GM12878 (cell line): ENCODE measurements around the gene PFKP. TPM values are rescaled to one million over a fixed set of nuclear protein-coding genes. Genes with fewer than 3 reads are reported as not detected.
A peak's percentile ranks its signal among the peaks of the same experiment; 100 is the strongest.

ENCODE experiments used
- ASH2L ChIP-seq: fragments of 300-600, 200-600 bp; sonication (generic); IDR thresholded peaks from 2 replicates; pipeline ENCODE4 v1.6.1; 2017; ENCODE audit warnings: low read depth, mild to moderate bottlenecking, borderline replicate concordance
- CBFB ChIP-seq: IDR thresholded peaks from 2 replicates; pipeline ENCODE4 v1.6.1; 2016; ENCODE audit warnings: antibody characterized with exemption, low read depth
- E4F1 ChIP-seq: fragments of 450-650 bp; IDR thresholded peaks from 2 replicates; pipeline ENCODE4 v1.6.1; 2018; ENCODE audit warnings: borderline replicate concordance, mild to moderate bottlenecking; ENCODE audit not compliant: partially characterized antibody
- HCFC1 ChIP-seq: fragments of 150-350 bp; IDR thresholded peaks from 2 replicates; pipeline ENCODE4 v1.6.1; 2014; ENCODE audit warnings: low read length
- MEF2B ChIP-seq: fragments of 450-650 bp; IDR thresholded peaks from 2 replicates; pipeline ENCODE4 v1.6.1; 2018; ENCODE audit warnings: mild to moderate bottlenecking, moderate library complexity; ENCODE audit not compliant: partially characterized antibody, poor library complexity, severe bottlenecking
- MTA2 ChIP-seq: fragments of 450-650 bp; IDR thresholded peaks from 2 replicates; pipeline ENCODE4 v1.6.1; 2016; ENCODE audit warnings: low read depth, mild to moderate bottlenecking, moderate library complexity
- NFYA ChIP-seq: IDR thresholded peaks from 2 replicates; pipeline ENCODE4 v1.6.1; 2011; ENCODE audit warnings: low read depth, mild to moderate bottlenecking, low read length, improper control_type of control experiment, borderline replicate concordance
- NR2C2 ChIP-seq: IDR thresholded peaks from 2 replicates; pipeline ENCODE4 v1.6.1; 2011; ENCODE audit warnings: borderline replicate concordance, low read depth; ENCODE audit not compliant: control insufficient read depth, insufficient read length
- NR2F1 ChIP-seq: fragments of 450-650 bp; conservative IDR thresholded peaks from 2 replicates; pipeline ENCODE4 v1.6.1; 2017; ENCODE audit warnings: mild to moderate bottlenecking
- POLR2AphosphoS2 ChIP-seq: IDR thresholded peaks from 2 replicates; pipeline ENCODE4 v1.6.1; 2011; ENCODE audit warnings: low read depth, mild to moderate bottlenecking, low read length, improper control_type of control experiment, moderate library complexity
- PRDM15 ChIP-seq: fragments of 450-650 bp; formaldehyde crosslinking; IDR thresholded peaks from 2 replicates; pipeline ENCODE4 v1.4.0; 2020; ENCODE audit warnings: mild to moderate bottlenecking, moderate library complexity
- RELA ChIP-seq: fragments of 450-650 bp; IDR thresholded peaks from 2 replicates; pipeline ENCODE4 v1.8.0; 2014; ENCODE audit warnings: borderline replicate concordance; ENCODE audit not compliant: partially characterized antibody
- RELB ChIP-seq: fragments of 450-650 bp; IDR thresholded peaks from 2 replicates; pipeline ENCODE4 v1.6.1; 2017; ENCODE audit warnings: low read depth, mild to moderate bottlenecking, moderate library complexity
- SMC3 ChIP-seq: IDR thresholded peaks from 2 replicates; pipeline ENCODE4 v1.6.1; 2011; ENCODE audit warnings: low read length, improper control_type of control experiment, borderline replicate concordance
- SP1 ChIP-seq: IDR thresholded peaks from one replicate; pipeline ENCODE4 v1.6.1; 2011; ENCODE audit warnings: low read depth, low read length
- SREBF1 ChIP-seq: IDR thresholded peaks from 2 replicates; pipeline ENCODE4 v1.6.1; 2012; ENCODE audit warnings: mild to moderate bottlenecking, low read length
- TCF7 ChIP-seq: IDR thresholded peaks from 2 replicates; pipeline ENCODE4 v1.6.1; 2014; ENCODE audit warnings: antibody characterized with exemption, borderline replicate concordance
- YY1 ChIP-seq: IDR thresholded peaks from 2 replicates; pipeline ENCODE4 v1.6.1; 2011; ENCODE audit warnings: low read depth, mild to moderate bottlenecking, low read length
- ZNF24 ChIP-seq: fragments of 450-650 bp; IDR thresholded peaks from 2 replicates; pipeline ENCODE4 v1.6.1; 2017; ENCODE audit warnings: antibody characterized with exemption, mild to moderate bottlenecking
- ZSCAN29 ChIP-seq: fragments of 450-650 bp; IDR thresholded peaks from 2 replicates; pipeline ENCODE4 v1.6.1; 2017; ENCODE audit warnings: mild to moderate bottlenecking, moderate library complexity
- polyA plus RNA-seq, 11 experiments: library from polyadenylated mRNA; depleted of rRNA in 4 of 11; unstranded in 6 of 11; stranded (reverse) in 5 of 11; fragments of >200 nt; fragmentation: Nextera tagmentation in 4 of 11; fragmentation: Illumina TruSeq in 1 of 11; extraction: Ambion mirVana in 4 of 11; extraction: Trizol in 1 of 11; gene quantifications; 1 replicate in 1 of 11; 2 replicates in 10 of 11; pipeline versions ENCODE4 v1.2.1 to v1.2.3, GENCODE V29; 2011 to 2016; ENCODE audit warnings: inconsistent platforms in 2 of 11, missing spikeins in 2 of 11, low read depth in 1 of 11
- total RNA-seq, 4 experiments: library from RNA; depleted of rRNA in 3 of 4; stranded (reverse); fragments of >200 nt in 3 of 4; fragmentation: Illumina TruSeq in 1 of 4; extraction: Trizol in 1 of 4; gene quantifications; 2 replicates each; pipeline versions ENCODE4 v1.2.1 to v1.2.3, GENCODE V29; 2013 to 2021
- TF ChIP-seq, protein P1 (sequence below): IDR thresholded peaks from 2 replicates; pipeline ENCODE4 v1.6.1; 2012; ENCODE audit warnings: low read depth, low read length, improper control_type of control experiment
- TF ChIP-seq, protein P2 (sequence below): IDR thresholded peaks from 2 replicates; pipeline ENCODE4 v1.6.1; 2012; ENCODE audit warnings: low read depth, low read length, improper control_type of control experiment

PFKP gene
- total and polyA plus RNA-seq, 10 of the 15 experiments (the other 5 are each of a cell fraction or from before 2014, with no cell fraction given) = 27.0 to 145 (median 95.7) TPM

GRCh38 chr10:3172446-3173170 lies 105.3 kb downstream of the PFKP start, which contains the start of gene PITRM1 (continued):
- TF ChIP-seq POLR2AphosphoS2 (peak; percentile 94; the same call in 1 of the 2 replicates), ZSCAN29 (no peak), SMC3 (no peak), YY1 (peak; percentile 63), NFYA (no peak), TCF7 (no peak), E4F1 (no peak), CBFB (peak; percentile 65; the same call in 1 of the 2 replicates), SP1 (peak; percentile 85), MTA2 (no peak), ZNF24 (no peak), NR2F1 (peak; percentile 79), SREBF1 (no peak), MEF2B (no peak), RELB (no peak), NR2C2 (no peak), HCFC1 (no peak), ASH2L (no peak), RELA (no peak), PRDM15 (CRISPR knock-in tag) (no peak)
- TF ChIP-seq, protein P1, sequence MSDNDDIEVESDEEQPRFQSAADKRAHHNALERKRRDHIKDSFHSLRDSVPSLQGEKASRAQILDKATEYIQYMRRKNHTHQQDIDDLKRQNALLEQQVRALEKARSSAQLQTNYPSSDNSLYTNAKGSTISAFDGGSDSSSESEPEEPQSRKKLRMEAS = peak; percentile 53; the same call in 1 of the 2 replicates
- TF ChIP-seq, protein P2, sequence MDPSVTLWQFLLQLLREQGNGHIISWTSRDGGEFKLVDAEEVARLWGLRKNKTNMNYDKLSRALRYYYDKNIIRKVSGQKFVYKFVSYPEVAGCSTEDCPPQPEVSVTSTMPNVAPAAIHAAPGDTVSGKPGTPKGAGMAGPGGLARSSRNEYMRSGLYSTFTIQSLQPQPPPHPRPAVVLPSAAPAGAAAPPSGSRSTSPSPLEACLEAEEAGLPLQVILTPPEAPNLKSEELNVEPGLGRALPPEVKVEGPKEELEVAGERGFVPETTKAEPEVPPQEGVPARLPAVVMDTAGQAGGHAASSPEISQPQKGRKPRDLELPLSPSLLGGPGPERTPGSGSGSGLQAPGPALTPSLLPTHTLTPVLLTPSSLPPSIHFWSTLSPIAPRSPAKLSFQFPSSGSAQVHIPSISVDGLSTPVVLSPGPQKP = no peak
